Measurements from ENCODE around the gene ZNF579.

DNA sequence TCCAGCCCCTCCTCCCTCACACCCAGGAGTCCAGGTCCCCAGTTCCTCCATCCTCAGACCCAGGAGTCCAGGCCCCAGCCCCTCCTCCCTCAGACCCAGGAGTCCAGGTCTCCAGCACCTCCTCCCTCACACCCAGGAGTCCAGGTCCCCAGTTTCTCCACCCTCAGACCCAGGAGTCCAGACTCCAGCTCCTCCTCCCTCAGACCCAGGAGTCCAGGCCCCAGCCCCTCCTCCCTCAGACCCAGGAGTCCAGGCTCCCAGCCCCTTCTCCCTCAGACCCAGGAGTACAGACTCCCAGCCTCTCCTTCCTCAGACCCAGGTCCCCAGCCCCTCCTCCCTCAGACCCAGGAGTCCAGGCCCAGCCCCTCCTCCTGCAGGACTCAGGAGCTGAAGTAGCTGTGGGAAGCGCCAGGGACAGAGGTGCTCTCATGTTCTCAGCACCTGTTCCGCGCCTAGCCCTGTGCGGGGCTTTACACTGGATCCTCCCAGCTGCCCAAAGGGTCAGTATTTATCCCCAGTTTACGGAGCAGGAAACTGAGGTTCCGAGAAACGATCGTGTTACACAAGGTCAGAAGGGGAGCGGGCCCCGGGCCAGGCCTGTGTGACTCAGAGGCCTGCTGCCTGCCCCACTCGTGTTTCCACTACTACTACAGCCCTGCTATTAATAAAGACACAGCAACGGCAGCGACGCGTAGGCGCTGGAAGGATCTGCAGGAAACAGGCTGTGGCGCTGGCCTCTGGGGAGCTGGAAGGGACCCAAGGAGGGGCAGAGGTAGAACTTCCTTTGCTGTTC lies 33.6 kb downstream of the ZNF579 start:
- TF ChIP-seq ESRRA (IDR thresholded peaks at IDR 0.05; ENCODE audit: borderline replicate concordance, low read length) (peak; percentile 34; the same call in 1 of the 2 replicates), RNF2 (IDR thresholded peaks at IDR 0.05; ENCODE audit: borderline replicate concordance, low read depth) (no peak), CHD4 (IDR thresholded peaks at IDR 0.05; ENCODE audit: borderline replicate concordance) (no peak; the same call in none of the 2 replicates), EP300 (IDR thresholded peaks at IDR 0.05) (no peak), RAD21 (conservative IDR thresholded peaks at IDR 0.05 in 1 of 2, IDR thresholded peaks at IDR 0.05 in 1 of 2) (0 out of 5 replicates have a peak, but pooled peaks of 1 of the 2 experiments have one; percentile 11), POLR2A (IDR thresholded peaks at IDR 0.05; ENCODE audit: low read length) (no peak)
- TF ChIP-seq, protein P1, sequence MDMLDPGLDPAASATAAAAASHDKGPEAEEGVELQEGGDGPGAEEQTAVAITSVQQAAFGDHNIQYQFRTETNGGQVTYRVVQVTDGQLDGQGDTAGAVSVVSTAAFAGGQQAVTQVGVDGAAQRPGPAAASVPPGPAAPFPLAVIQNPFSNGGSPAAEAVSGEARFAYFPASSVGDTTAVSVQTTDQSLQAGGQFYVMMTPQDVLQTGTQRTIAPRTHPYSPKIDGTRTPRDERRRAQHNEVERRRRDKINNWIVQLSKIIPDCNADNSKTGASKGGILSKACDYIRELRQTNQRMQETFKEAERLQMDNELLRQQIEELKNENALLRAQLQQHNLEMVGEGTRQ (IDR thresholded peaks at IDR 0.05): no peak
- TF ChIP-seq, protein P2, sequence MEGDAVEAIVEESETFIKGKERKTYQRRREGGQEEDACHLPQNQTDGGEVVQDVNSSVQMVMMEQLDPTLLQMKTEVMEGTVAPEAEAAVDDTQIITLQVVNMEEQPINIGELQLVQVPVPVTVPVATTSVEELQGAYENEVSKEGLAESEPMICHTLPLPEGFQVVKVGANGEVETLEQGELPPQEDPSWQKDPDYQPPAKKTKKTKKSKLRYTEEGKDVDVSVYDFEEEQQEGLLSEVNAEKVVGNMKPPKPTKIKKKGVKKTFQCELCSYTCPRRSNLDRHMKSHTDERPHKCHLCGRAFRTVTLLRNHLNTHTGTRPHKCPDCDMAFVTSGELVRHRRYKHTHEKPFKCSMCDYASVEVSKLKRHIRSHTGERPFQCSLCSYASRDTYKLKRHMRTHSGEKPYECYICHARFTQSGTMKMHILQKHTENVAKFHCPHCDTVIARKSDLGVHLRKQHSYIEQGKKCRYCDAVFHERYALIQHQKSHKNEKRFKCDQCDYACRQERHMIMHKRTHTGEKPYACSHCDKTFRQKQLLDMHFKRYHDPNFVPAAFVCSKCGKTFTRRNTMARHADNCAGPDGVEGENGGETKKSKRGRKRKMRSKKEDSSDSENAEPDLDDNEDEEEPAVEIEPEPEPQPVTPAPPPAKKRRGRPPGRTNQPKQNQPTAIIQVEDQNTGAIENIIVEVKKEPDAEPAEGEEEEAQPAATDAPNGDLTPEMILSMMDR (IDR thresholded peaks at IDR 0.05): no peak

All from A549 (cell line).